PC-3 (cell line): Measurements from ENCODE around the gene NSUN4. TPM values are rescaled to one million over a fixed set of nuclear protein-coding genes. Genes with fewer than 3 reads are reported as not detected.

Experiments
- ATAC-seq: fragments of 200-7000 bp; cut with Tn5 transposase; 2 replicates; pipeline ENCODE4 v1.9.1; 2020; ENCODE audit warnings: mild to moderate bottlenecking, moderate library complexity
- BruUV-seq: library from RNA; stranded (reverse); fragments of 400-500 nt; replicated peaks from 2 replicates; lab custom pipeline; 2021; lab: Mats Ljungman, UMichigan
- CTCF ChIA-PET: fragments of 300-600 bp; sonication (Branson Sonifier 250); formaldehyde crosslinking; loops from one replicate; lab custom pipeline; 2022; ENCODE audit warnings: antibody characterized with exemption; lab: Charles Lee
- POLR2A ChIA-PET: fragments of 300-600 bp; sonication (Branson Sonifier 250); formaldehyde crosslinking; loops from one replicate; lab custom pipeline; 2022; ENCODE audit warnings: antibody characterized with exemption; ENCODE audit not compliant: unreplicated experiment; lab: Charles Lee
- DNase-seq: peaks from one replicate; pipeline ENCODE4 v3.0.0-alpha.2; 2015
- H2AFZ ChIP-seq: fragments of 300-600 bp; sonication (generic); 2 replicates; pipeline ENCODE4 v1.6.0; 2016; ENCODE audit warnings: antibody characterized with exemption, low read length
- H3F3A ChIP-seq: fragments of 300-600 bp; sonication (generic); one replicate; pipeline ENCODE4 v1.6.0; 2017; ENCODE audit warnings: antibody characterized with exemption, low read length, control low read depth, mild to moderate bottlenecking; ENCODE audit not compliant: unreplicated experiment
- H3K27ac ChIP-seq: fragments of 300-600 bp; sonication (generic); 2 replicates; pipeline ENCODE4 v1.5.1; 2016; ENCODE audit warnings: mild to moderate bottlenecking, low read length
- H3K27me3 ChIP-seq: fragments of 300-600 bp; sonication (generic); 2 replicates; pipeline ENCODE4 v1.6.1; 2016; ENCODE audit warnings: low read length, mixed read lengths
- H3K36me3 ChIP-seq: fragments of 300-600 bp; sonication (generic); 2 replicates; pipeline ENCODE4 v1.6.1; 2016; ENCODE audit warnings: low read depth, mixed run types, low read length, mixed read lengths
- H3K4me1 ChIP-seq: fragments of 300-600 bp; sonication (generic); 2 replicates; pipeline ENCODE4 v1.5.1; 2016; ENCODE audit warnings: low read length; ENCODE audit not compliant: insufficient read depth
- H3K4me2 ChIP-seq: fragments of 300-600 bp; sonication (generic); 2 replicates; pipeline ENCODE4 v1.6.0; 2016; ENCODE audit warnings: low read length
- H3K4me3 ChIP-seq: fragments of 300-600 bp; sonication (generic); 2 replicates; pipeline ENCODE4 v1.5.1; 2016; ENCODE audit warnings: mild to moderate bottlenecking, low read length, mixed read lengths
- H3K79me2 ChIP-seq: fragments of 300-600 bp; sonication (generic); 2 replicates; pipeline ENCODE4 v1.6.1; 2017; ENCODE audit warnings: low read length, mixed read lengths
- H3K9ac ChIP-seq: fragments of 300-600 bp; sonication (generic); 2 replicates; pipeline ENCODE4 v1.6.0; 2016; ENCODE audit warnings: mild to moderate bottlenecking, low read length
- H3K9me2 ChIP-seq: fragments of 300-600 bp; sonication (generic); replicated peaks from 2 replicates; pipeline ENCODE4 v1.6.1; 2016; ENCODE audit warnings: mixed run types, low read length, mixed read lengths
- H3K9me3 ChIP-seq: fragments of 300-600 bp; sonication (generic); 2 replicates; pipeline ENCODE4 v1.6.1; 2016; ENCODE audit warnings: low read length, mixed read lengths
- H4K20me1 ChIP-seq: fragments of 300-600 bp; sonication (generic); 2 replicates; pipeline ENCODE4 v1.6.1; 2016; ENCODE audit warnings: low read length, mixed read lengths
- CTCF ChIP-seq: fragments of 300-600 bp; sonication (generic); conservative IDR thresholded peaks from 2 replicates; pipeline ENCODE4 v1.5.1; 2017; ENCODE audit warnings: antibody characterized with exemption, low read depth, mild to moderate bottlenecking, low read length
- EZH2 ChIP-seq: fragments of 300-600 bp; sonication (generic); IDR thresholded peaks from one replicate; pipeline ENCODE4 v1.6.1; 2017; ENCODE audit warnings: antibody characterized with exemption, mild to moderate bottlenecking, low read length; ENCODE audit not compliant: unreplicated experiment
- EZH2phosphoT487 ChIP-seq: fragments of 300-600 bp; sonication (generic); IDR thresholded peaks from 2 replicates; pipeline ENCODE4 v1.6.1; 2018; ENCODE audit warnings: mild to moderate bottlenecking, antibody characterized with exemption, low read length, borderline replicate concordance
- intact Hi-C: fragments of 100-400 bp; cut with micrococcal nuclease; formaldehyde crosslinking; loops from 2 replicates; pipeline ENCODE4 v1.9.0; 2023
- total RNA-seq: library from RNA; depleted of rRNA; stranded (reverse); fragments of >200 nt; gene quantifications from 2 replicates; pipeline ENCODE4 v1.2.3, GENCODE V29; 2014

NSUN4 gene
- total RNA-seq, 1 experiment from 2014 or later, result 16.8 TPM

- intact Hi-C loops, result no loop called here
- H3F3A ChIP-seq, result no peaks in the 10 kb centered on the region
- ATAC-seq (no peak), DNase-seq (no peak)
- H3K4me1 ChIP-seq, result no peaks in the 10 kb centered on the region
- no peaks in the 10 kb centered on the region for H3K36me3 ChIP-seq
- CTCF ChIA-PET, result no interaction called here
- TF ChIP-seq EZH2 (no peak), CTCF (no peak)
- H3K79me2 ChIP-seq, result no peaks in the 10 kb centered on the region
- no peaks in the 10 kb centered on the region for H3K9me3 ChIP-seq
- H2AFZ ChIP-seq, result no peak overlapping the region
- no peak overlapping the region for H3K4me2 ChIP-seq
- no peak overlapping the region for H3K4me3 ChIP-seq
- H3K9ac ChIP-seq, result no peak overlapping the region
- BruUV-seq, result no TSS peak
- POLR2A ChIA-PET, result no interaction called here
- H3K27me3 ChIP-seq, result no peaks in the 10 kb centered on the region
- H4K20me1 ChIP-seq, result no peaks in the 10 kb centered on the region
- H3K27ac ChIP-seq, result no peak overlapping the region
- no peaks in the 10 kb centered on the region for H3K9me2 ChIP-seq
Observed at GRCh38 chr1:46408356-46409062, 67.9 kb downstream of the NSUN4 start.

GRCh38 chr1:46409063-46409372, 68.4 kb downstream of the NSUN4 start:
- TF ChIP-seq EZH2phosphoT487, result no peak
- no peak for TF ChIP-seq CTCF
- no peak for TF ChIP-seq EZH2
- ChIA-PET CTCF (no interaction called here), POLR2A (no interaction called here)
- Histone ChIP-seq H3K36me3 (no peaks in the 10 kb centered on the region), H3K79me2 (no peaks in the 10 kb centered on the region), H3K27me3 (no peaks in the 10 kb centered on the region), H2AFZ (no peak overlapping the region), H3K9me2 (no peaks in the 10 kb centered on the region), H3K9me3 (no peaks in the 10 kb centered on the region), H3K4me3 (no peak overlapping the region), H3K4me1 (no peaks in the 10 kb centered on the region), H3K27ac (no peak overlapping the region), H3F3A (no peaks in the 10 kb centered on the region), H4K20me1 (no peaks in the 10 kb centered on the region), H3K9ac (no peak overlapping the region), H3K4me2 (no peak overlapping the region)
- no peak for ATAC-seq
- intact Hi-C loops, result no loop called here
- no TSS peak for BruUV-seq
- DNase-seq, result no peak

- BruUV-seq, result no TSS peak
- intact Hi-C loops, result no loop called here
- ChIA-PET CTCF (no interaction called here), POLR2A (no interaction called here)
- no peaks in the 10 kb centered on the region for H3K27me3 ChIP-seq
- H3K9me2 ChIP-seq, result no peaks in the 10 kb centered on the region
- H3F3A ChIP-seq, result no peaks in the 10 kb centered on the region
- H4K20me1 ChIP-seq, result no peaks in the 10 kb centered on the region
- H3K4me2 ChIP-seq, result no peak overlapping the region
- ATAC-seq, result no peak
- TF ChIP-seq EZH2 (no peak), EZH2phosphoT487 (no peak), CTCF (no peak)
- no peak for DNase-seq
- no peak overlapping the region for H3K9ac ChIP-seq
- no peaks in the 10 kb centered on the region for H3K9me3 ChIP-seq
- no peaks in the 10 kb centered on the region for H3K79me2 ChIP-seq
- no peaks in the 10 kb centered on the region for H3K4me1 ChIP-seq
- no peak overlapping the region for H3K4me3 ChIP-seq
- no peak overlapping the region for H2AFZ ChIP-seq
- H3K27ac ChIP-seq, result no peak overlapping the region
- no peaks in the 10 kb centered on the region for H3K36me3 ChIP-seq
Observed at GRCh38 chr1:46410156-46411009, 69.8 kb downstream of the NSUN4 start.
